ENCODE measurements around the gene RAD23B.

GRCh38 chr9:107316795-107317661, 33.9 kb downstream of the RAD23B start:
- no peak for TF ChIP-seq CTCF (IDR thresholded peaks at IDR 0.05)
- TF ChIP-seq POLR2AphosphoS5 (IDR thresholded peaks at IDR 0.05; ENCODE audit: low read depth, low read length): no peak
- TF ChIP-seq REST (IDR thresholded peaks at IDR 0.05; ENCODE audit: insufficient read depth in 1 of 2, low read depth in 2 of 2, low read length in 1 of 2): no peak
